Large intestine (tissue), 3 donors: ENCODE data around the gene ANKRD55. TPM values are rescaled to one million over a fixed set of nuclear protein-coding genes. Genes with fewer than 3 reads are reported as not detected.
"Not testable (repeated sequence)": the region's sequence is repeated elsewhere in the genome, so short reads cannot be mapped to it uniquely, and the experiment has no call there.

Source experiments
- DNase-seq, 2 donors: peaks; one replicate each; pipeline versions ENCODE4 v3.0.0 to v3.0.0-alpha.2; 2013
- H3K27ac ChIP-seq: one replicate; pipeline ENCODE4 v1.5.1; 2013; ENCODE audit warnings: low read length
- H3K27me3 ChIP-seq: 2 replicates; pipeline ENCODE4 v1.6.1; 2013; ENCODE audit warnings: low read length; ENCODE audit not compliant: control insufficient read depth, insufficient read depth
- H3K36me3 ChIP-seq: 2 replicates; pipeline ENCODE4 v1.6.1; 2013; ENCODE audit warnings: low read length; ENCODE audit not compliant: control insufficient read depth, insufficient read depth
- H3K4me1 ChIP-seq: one replicate; pipeline ENCODE4 v1.6.1; 2013; ENCODE audit warnings: low read length; ENCODE audit not compliant: control insufficient read depth, insufficient read depth
- H3K4me3 ChIP-seq: one replicate; pipeline ENCODE4 v1.5.1; 2013; ENCODE audit warnings: low read length
- H3K9me3 ChIP-seq: one replicate; pipeline ENCODE4 v1.6.1; 2013; ENCODE audit warnings: mild to moderate bottlenecking, low read depth, low read length, moderate library complexity; ENCODE audit not compliant: control insufficient read depth
- whole genome bisulfite sequencing: methylation state at CpG from one replicate; pipeline ENCODE4 v1.1.5; 2013; ENCODE audit warnings: low lambda C conversion rate; ENCODE audit not compliant: insufficient coverage; 5-methylcytosine and 5-hydroxymethylcytosine counted together
- polyA plus RNA-seq: library from polyadenylated mRNA; unstranded; fragments of 120-200 nt; gene quantifications from one replicate; pipeline ENCODE4 v1.2.1, GENCODE V29; 2013

Gene ANKRD55
- polyA plus RNA-seq, 1 donor: 0.18 TPM

GRCh38 chr5:56232538-56232937 lies 592 bp downstream of the ANKRD55 start:
- no peak overlapping the region for H3K4me3 ChIP-seq
- no peaks in the 10 kb centered on the region for H3K9me3 ChIP-seq
- no peak overlapping the region for H3K27ac ChIP-seq
- H3K4me1 ChIP-seq: no peaks in the 10 kb centered on the region
- peaks cover 6% of the 10 kb centered on the region for H3K27me3 ChIP-seq
- H3K36me3 ChIP-seq: no peaks in the 10 kb centered on the region
- no peak for DNase-seq
- 71% methylated on average over 1 of the region's 1 CpG for WGBS

- Histone ChIP-seq H3K36me3 (no peaks in the 10 kb centered on the region), H3K27me3 (peaks cover 6% of the 10 kb centered on the region), H3K27ac (no peak overlapping the region), H3K4me1 (no peaks in the 10 kb centered on the region), H3K4me3 (no peak overlapping the region), H3K9me3 (no peaks in the 10 kb centered on the region)
- no peak for DNase-seq
Measured at GRCh38 chr5:56230576-56230975, 2.6 kb downstream of the ANKRD55 start.

- WGBS: no CpG with 5 or more reads among the region's 7 CpGs
- Histone ChIP-seq H3K27ac (no peak overlapping the region), H3K9me3 (no peaks in the 10 kb centered on the region), H3K27me3 (peaks cover 4% of the 10 kb centered on the region), H3K4me1 (no peaks in the 10 kb centered on the region), H3K4me3 (no peak overlapping the region), H3K36me3 (no peaks in the 10 kb centered on the region)
- DNase-seq: peak in 1 of 2 donors; percentile 5
Measured at GRCh38 chr5:56229111-56229510, 4.0 kb downstream of the ANKRD55 start.

- peaks cover 4% of the 10 kb centered on the region for H3K27me3 ChIP-seq
- no peaks in the 10 kb centered on the region for H3K9me3 ChIP-seq
- WGBS: no CpG with 5 or more reads among the region's 6 CpGs
- H3K4me3 ChIP-seq: no peak overlapping the region
- DNase-seq: no peak
- H3K36me3 ChIP-seq: no peaks in the 10 kb centered on the region
- H3K27ac ChIP-seq: no peak overlapping the region
- H3K4me1 ChIP-seq: no peaks in the 10 kb centered on the region
Measured at GRCh38 chr5:56228631-56229030, 4.5 kb downstream of the ANKRD55 start.

GRCh38 chr5:56227691-56228090 lies 5.4 kb downstream of the ANKRD55 start:
- H3K27ac ChIP-seq: no peak overlapping the region
- no CpG with 5 or more reads among the region's 5 CpGs for WGBS

GRCh38 chr5:56223298-56223697 lies 9.8 kb downstream of the ANKRD55 start:
- not testable (repeated sequence) for H3K27me3 ChIP-seq, H3K36me3 ChIP-seq, DNase-seq, H3K4me3 ChIP-seq, H3K27ac ChIP-seq, H3K4me1 ChIP-seq, H3K9me3 ChIP-seq

More at GRCh38 chr5:56227691-56228090, 5.4 kb downstream of the ANKRD55 start:
- Histone ChIP-seq H3K9me3 (no peaks in the 10 kb centered on the region), H3K4me3 (no peak overlapping the region), H3K36me3 (no peaks in the 10 kb centered on the region), H3K27me3 (no peaks in the 10 kb centered on the region), H3K4me1 (no peaks in the 10 kb centered on the region)
- no peak for DNase-seq

DNA sequence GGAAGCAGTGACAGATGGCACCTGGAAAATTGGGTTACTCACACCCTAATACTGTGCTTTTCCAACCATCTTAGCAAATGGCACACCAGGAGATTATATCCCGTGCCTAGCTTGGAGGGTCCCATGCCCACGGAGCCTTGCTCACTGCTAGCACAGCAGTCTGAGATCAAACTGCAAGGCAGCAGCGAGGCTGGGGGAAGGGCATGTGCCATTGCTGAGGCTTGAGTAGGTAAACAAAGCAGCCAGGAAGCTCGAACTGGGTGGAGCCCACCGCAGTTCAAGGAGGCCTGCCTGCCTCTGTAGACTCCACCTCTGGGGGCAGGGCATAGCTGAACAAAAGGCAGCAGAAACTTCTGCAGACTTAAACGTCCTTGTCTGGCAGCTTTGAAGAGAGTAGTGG lies 11.5 kb downstream of the ANKRD55 start:
- not testable (repeated sequence) for H3K4me1 ChIP-seq, H3K36me3 ChIP-seq, H3K27ac ChIP-seq, H3K4me3 ChIP-seq, H3K27me3 ChIP-seq, DNase-seq, H3K9me3 ChIP-seq
- no CpG with 5 or more reads among the region's 6 CpGs for WGBS

GRCh38 chr5:56215019-56215830 lies 17.9 kb downstream of the ANKRD55 start:
- no peak for DNase-seq
- Histone ChIP-seq H3K27me3 (no peaks in the 10 kb centered on the region), H3K4me1 (no peaks in the 10 kb centered on the region), H3K36me3 (no peaks in the 10 kb centered on the region), H3K9me3 (peaks cover 5% of the 10 kb centered on the region), H3K4me3 (no peak overlapping the region), H3K27ac (no peak overlapping the region)
- WGBS: 100% methylated on average over 3 of the region's 7 CpGs

DNA sequence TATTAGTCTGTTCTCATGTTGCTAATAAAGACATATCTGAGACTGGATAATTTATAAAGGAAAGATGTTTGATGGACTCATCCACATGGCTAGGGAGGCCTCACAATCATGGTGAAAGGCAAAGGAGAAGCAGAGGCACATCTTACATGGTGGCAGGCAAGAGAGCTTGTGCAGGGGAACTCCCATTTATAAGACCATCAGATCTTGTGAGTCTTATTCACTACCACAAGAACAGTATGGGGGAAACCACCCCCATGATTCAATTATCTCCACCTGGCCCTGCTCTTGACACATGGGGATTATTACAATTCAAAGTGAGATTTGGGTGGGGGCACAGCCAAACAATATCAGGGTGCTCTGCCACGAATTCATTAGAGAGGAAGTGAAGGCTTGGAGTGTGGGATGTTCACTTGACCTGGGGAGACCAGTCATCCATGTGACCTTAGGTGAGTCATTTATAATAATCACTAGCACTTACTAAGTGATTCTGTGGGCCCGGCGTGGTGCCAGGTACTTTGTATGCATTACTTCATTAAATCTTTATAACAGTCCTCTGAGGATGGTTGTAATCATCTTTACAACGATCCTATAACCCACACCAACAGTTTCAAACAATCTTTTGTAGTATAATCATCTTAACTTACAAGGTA lies 19.1 kb downstream of the ANKRD55 start:
- DNase-seq, H3K9me3 ChIP-seq, H3K27ac ChIP-seq, H3K36me3 ChIP-seq, H3K27me3 ChIP-seq, H3K4me3 ChIP-seq, H3K4me1 ChIP-seq: not testable (repeated sequence)
- WGBS: no CpG with 5 or more reads among the region's 4 CpGs

DNA sequence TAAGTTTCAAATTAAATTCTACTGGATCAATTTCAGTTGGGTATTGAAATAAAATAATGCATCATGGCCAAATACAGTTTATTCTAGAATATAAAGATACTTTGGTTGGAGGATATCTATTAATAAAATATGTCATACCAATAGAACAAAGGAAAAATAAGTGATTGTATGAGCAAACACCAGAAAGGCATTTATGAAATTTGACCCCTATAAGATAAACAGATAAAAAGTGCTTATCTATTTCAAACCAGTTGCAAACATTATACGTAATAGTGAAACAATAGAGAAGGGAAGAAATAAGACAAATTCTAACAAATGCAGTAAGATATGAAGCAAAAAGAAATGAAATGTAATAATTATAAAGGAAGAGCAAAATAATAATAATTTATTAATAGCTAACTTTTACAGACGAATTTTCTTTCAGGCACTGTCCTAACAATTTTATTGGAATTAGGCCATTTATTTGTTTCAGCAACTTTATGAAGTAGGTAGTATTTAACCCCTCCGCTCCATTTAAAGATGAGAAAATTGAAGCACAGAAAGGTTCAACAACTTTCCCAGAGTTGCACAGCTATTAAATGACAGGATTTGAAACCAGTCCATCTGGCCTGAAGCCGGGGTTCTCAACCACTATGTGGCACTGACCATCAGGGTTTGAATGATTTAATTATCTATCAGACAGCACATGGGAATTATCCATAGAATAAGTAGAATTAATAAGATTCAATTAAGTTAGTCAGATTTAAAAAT lies 20.8 kb downstream of the ANKRD55 start:
- 41% methylated on average over 2 of the region's 4 CpGs for WGBS
- no peak overlapping the region for H3K27ac ChIP-seq
- H3K4me3 ChIP-seq: no peak overlapping the region

More for the DNA sequence above, 20.8 kb downstream of the ANKRD55 start:
- Histone ChIP-seq H3K27me3 (no peaks in the 10 kb centered on the region), H3K36me3 (no peaks in the 10 kb centered on the region), H3K4me1 (no peaks in the 10 kb centered on the region), H3K9me3 (peaks cover 1% of the 10 kb centered on the region)
- no peak for DNase-seq
